Breast epithelium (tissue), 3 donors: ENCODE data around the gene KDM6A.

Source experiments
- CTCF ChIP-seq, 3 donors: fragments of 450-650 bp; IDR thresholded peaks; one replicate each; pipeline ENCODE4 v1.5.1; 2016 to 2017; ENCODE audit warnings: antibody characterized with exemption in 3 of 3, mild to moderate bottlenecking in 3 of 3, moderate library complexity in 3 of 3
- POLR2A ChIP-seq: fragments of 450-650 bp; IDR thresholded peaks from one replicate; pipeline ENCODE4 v1.6.1; 2016; ENCODE audit warnings: antibody characterized with exemption, mild to moderate bottlenecking, moderate library complexity
- POLR2AphosphoS5 ChIP-seq, 3 donors: sonication (generic); formaldehyde crosslinking; IDR thresholded peaks; one replicate each; pipeline ENCODE4 v1.6.1; 2017; ENCODE audit warnings: antibody characterized with exemption in 3 of 3

GRCh38 chrX:44931441-44931973 lies 58.5 kb downstream of the KDM6A start:
- TF ChIP-seq CTCF (IDR thresholded peaks at IDR 0.05) (no peak), POLR2AphosphoS5 (IDR thresholded peaks at IDR 0.05) (no peak), POLR2A (no peak)
